Measurements from ENCODE around the gene DCAF8L2. TPM values are rescaled to one million over a fixed set of nuclear protein-coding genes. Genes with fewer than 3 reads are reported as not detected.

DCAF8L2 gene
- not detected in 2 replicates for total RNA-seq

DNA sequence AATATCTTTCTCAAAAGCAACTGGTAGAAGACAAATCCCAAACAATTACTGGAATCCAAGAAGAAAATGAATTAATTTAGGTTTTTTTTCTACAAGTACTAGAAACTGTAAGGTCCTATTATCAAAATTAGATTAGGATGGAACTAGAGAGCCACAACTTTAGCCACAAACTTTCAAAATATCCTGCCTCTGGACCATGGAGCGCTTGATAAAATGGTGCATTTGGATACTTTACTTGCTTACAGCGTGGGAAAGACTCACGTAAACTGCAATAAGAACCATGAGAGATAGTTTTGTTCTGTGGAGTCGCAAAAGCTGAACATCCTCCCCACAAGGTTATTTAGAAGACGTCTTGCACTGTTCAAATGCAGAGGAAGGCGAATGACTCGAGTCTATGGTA lies at the start of gene DCAF8L2:
DCAF8L2 (plus strand) TSS at position 301 of the 400 bp plus-strand sequence. CDS start 156,552 bp downstream, outside the sequence.

Other genes starting within 250 kb of the DCAF8L2 start
- not detected in 2 replicates for gene PPP4R3C, start 127.0 kb upstream of the DCAF8L2 start, total RNA-seq
- not detected in 2 replicates for gene MAGEB10, start 217.6 kb downstream of the DCAF8L2 start, total RNA-seq

All from cardiac ventricle fibroblast (primary cell).